GM13976 (cell line): Measurements from ENCODE around the gene ASMT.
"Not testable (repeated sequence)": the region's sequence is repeated elsewhere in the genome, so short reads cannot be mapped to it uniquely, and the experiment has no call there.

ENCODE experiments used
- DNase-seq: peaks from one replicate; pipeline ENCODE4 v3.0.0; 2012; ENCODE audit warnings: low spot score
- in situ Hi-C: fragments of 300-500 bp; cut with MboI; formaldehyde crosslinking; loops from one replicate; pipeline ENCODE4 v1.12.0; 2022; ENCODE audit warnings: low sequenced_read_pairs, mixed read lengths, inconsistent platforms; ENCODE audit not compliant: unreplicated experiment
- TF ChIP-seq, protein P1 (sequence below): IDR thresholded peaks from 2 replicates; pipeline ENCODE4 v1.5.1; 2012; ENCODE audit warnings: borderline replicate concordance, mild to moderate bottlenecking; ENCODE audit not compliant: insufficient read depth; ENCODE audit errors: extremely low read depth, missing control alignments, control extremely low read depth

The ASMT gene, protein sequence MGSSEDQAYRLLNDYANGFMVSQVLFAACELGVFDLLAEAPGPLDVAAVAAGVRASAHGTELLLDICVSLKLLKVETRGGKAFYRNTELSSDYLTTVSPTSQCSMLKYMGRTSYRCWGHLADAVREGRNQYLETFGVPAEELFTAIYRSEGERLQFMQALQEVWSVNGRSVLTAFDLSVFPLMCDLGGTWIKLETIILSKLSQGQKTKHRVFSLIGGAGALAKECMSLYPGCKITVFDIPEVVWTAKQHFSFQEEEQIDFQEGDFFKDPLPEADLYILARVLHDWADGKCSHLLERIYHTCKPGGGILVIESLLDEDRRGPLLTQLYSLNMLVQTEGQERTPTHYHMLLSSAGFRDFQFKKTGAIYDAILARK

DNA sequence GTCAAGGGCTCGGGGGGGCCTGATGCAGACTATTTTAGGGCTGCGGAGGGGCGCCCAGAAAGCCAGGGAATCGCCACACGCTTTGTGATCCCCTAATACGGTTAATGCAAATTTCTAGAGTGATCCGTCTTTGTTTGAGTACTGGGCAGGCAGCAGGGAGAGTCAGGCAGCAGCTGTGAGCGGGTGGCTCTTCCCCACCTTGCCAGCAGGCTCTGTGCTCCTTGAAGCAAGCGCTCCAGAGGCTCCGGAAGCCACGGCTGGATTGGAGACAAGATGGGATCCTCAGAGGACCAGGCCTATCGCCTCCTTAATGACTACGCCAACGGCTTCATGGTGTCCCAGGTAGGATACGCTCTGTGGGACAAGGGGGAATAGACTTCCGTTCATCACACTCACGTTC lies at the start of gene ASMT:
ASMT (plus strand) TSS at position 133 of the 400 bp plus-strand sequence; CDS start at position 274, 141 bp downstream.
- TF ChIP-seq, protein P1, sequence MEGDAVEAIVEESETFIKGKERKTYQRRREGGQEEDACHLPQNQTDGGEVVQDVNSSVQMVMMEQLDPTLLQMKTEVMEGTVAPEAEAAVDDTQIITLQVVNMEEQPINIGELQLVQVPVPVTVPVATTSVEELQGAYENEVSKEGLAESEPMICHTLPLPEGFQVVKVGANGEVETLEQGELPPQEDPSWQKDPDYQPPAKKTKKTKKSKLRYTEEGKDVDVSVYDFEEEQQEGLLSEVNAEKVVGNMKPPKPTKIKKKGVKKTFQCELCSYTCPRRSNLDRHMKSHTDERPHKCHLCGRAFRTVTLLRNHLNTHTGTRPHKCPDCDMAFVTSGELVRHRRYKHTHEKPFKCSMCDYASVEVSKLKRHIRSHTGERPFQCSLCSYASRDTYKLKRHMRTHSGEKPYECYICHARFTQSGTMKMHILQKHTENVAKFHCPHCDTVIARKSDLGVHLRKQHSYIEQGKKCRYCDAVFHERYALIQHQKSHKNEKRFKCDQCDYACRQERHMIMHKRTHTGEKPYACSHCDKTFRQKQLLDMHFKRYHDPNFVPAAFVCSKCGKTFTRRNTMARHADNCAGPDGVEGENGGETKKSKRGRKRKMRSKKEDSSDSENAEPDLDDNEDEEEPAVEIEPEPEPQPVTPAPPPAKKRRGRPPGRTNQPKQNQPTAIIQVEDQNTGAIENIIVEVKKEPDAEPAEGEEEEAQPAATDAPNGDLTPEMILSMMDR = no peak
- DNase-seq = no peak
- in situ Hi-C loops = no loop called here

DNA sequence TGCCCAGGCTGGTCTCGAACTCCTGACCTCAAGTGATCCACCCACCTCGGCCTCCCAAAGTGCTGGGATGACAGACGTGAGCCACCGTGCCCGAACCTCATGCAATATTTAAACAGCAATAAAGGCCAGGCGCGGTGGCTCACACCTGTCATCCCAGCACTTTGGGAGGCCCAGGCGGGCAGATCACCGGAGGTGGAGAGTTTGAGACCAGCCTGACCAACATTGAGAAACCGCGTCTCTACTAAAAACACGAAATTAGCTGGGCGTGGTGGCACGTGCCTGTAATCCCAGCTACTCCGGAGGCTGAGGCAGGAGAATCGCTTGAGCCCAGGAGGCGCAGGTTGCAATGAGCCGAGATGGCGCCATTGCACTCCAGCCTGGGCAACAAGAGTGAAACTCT lies 40.7 kb upstream of the ASMT start:
- DNase-seq, in situ Hi-C loops: not testable (repeated sequence)

DNA sequence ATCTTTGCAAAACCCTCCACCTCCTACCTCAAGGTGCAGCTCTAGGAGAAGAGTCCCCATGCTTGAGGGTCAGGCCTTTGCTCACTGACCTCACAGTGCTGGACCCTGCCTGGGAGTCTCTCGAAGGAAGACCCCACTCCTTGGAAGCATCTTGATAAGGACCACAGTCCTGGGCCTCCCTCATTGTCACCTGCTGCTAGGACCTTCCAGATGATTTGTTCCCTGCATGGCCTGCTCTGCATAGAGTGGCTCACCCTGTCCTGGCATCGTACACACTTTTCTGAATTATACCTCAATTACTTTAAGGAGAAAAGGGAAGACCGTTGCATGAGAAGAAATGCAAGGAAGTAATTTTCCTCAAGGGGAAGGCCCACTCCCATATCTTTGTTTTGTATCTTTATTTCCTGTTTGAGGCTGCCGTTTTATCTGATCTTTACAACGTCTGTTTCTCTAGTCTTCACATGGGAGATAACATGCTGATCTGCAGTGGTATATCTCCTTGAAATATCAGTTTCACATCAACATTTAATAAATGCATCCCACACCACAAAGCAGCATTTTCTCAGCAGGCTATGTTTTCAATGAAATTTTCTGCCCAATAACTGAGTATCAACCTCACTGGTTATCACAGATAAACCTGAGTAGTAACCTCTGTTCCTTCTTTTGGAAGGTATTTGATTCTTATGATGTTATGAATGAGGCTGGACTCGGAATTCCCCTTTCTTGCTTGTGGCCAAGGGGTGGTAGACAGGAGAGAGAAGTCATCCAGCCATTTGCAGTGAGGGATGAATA lies 38.5 kb upstream of the ASMT start:
- in situ Hi-C loops = no loop called here
- TF ChIP-seq, protein P1 = no peak
- no peak for DNase-seq

DNA sequence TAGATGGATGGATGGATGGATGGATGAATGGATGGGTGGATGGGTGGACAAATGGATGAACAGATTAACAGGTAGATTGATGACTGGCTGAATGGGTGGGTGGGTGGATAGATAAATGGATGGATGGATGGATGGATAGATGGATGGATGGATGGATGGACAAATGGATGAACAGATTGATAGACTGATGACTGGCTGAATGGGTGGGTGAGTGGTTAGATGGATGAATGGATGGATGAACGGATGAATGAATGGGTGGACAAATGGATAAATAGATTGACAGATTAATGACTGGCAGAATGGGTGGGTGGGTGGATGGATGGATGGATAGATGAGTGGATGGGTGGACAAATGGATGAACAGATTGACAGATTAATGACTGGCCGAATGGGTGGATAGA lies 37.0 kb upstream of the ASMT start:
- in situ Hi-C loops = no loop called here
- no peak for DNase-seq
- TF ChIP-seq, protein P1 = no peak

DNA sequence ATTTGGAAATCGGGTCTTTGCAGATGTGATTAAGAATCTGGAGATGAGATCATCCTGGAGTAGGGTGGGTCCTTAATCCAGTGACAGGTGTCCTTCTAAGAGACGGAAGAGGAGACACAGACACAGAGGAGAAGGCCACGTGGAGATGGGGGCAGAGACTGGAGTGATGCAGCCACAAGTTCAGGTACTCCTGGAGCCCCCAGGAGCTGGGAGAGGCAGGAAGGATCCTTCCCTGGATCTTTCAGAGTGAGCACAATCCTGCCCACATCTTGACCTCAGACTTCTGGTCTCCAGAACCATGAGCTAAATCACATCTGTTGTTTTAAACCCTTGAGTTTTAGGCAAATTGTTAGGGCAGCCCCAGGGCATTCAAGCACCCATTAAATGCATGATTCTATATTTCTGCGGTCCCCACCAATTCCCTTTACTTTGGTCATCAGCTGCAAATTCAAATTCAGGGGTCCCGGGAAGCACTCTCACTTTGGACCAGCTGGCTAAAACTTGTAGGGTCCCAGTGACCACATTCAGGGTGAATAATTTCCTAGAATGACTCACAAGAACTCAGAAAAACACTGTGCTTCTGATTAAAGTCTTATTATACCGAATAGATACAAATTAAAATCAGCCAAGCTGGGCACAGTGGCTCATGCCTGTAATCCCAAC lies 36.2 kb upstream of the ASMT start:
- no peak for DNase-seq
- in situ Hi-C loops = no loop called here

DNA sequence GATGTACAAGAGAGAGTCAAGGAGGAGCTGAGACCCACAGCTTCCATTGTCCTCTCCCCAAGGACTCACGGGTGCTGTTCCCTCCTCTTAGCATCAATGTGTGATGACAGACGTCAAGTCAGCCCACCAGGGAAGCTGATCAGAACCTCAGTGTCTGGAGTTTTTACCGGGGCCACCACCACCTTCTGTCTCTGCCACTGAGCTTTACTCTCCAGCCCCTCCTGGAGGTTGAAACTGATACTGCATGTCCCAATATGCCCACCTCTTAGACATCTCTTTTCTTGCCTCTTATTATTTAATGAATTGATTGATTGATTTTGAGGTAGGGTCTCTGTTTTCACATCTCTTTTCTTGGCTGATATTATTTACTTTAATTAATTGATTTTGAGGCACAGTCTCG lies 33.7 kb upstream of the ASMT start:
- DNase-seq = peak; percentile 60
- TF ChIP-seq, protein P1 = peak; percentile 44
- in situ Hi-C loops = no loop called here

More for the DNA sequence above, 36.2 kb upstream of the ASMT start:
- TF ChIP-seq, protein P1 = no peak
